ENCODE data around the gene KRTAP20-3.

The KRTAP20-3 gene

GRCh38 chr21:30689822-30690221 lies 47.2 kb downstream of the KRTAP20-3 start:
- H3K9me3 ChIP-seq (ENCODE audit: insufficient read depth, low read depth, low read length), result no peaks in the 10 kb centered on the region
- H3K4me3 ChIP-seq (ENCODE audit: low read length), result no peak overlapping the region
- H3K36me3 ChIP-seq (ENCODE audit: insufficient read depth, low read depth, low read length), result no peaks in the 10 kb centered on the region
- no peak overlapping the region for H3K27ac ChIP-seq (ENCODE audit: low read length)
- H3K27me3 ChIP-seq (ENCODE audit: insufficient read depth, low read length), result no peaks in the 10 kb centered on the region
- H3K9ac ChIP-seq (ENCODE audit: low read depth, low read length), result no peak overlapping the region
- no peaks in the 10 kb centered on the region for H3K4me1 ChIP-seq (ENCODE audit: insufficient read depth, low read length)

Data from iPS-20b (cell line).